GM12878 (cell line): Measurements from ENCODE around the gene LENG1. TPM values are rescaled to one million over a fixed set of nuclear protein-coding genes. Genes with fewer than 3 reads are reported as not detected.

Experiments used
- ATAC-seq: fragments of 200-7000 bp; cut with Tn5 transposase; 3 replicates; pipeline ENCODE4 v1.9.1; 2020; ENCODE audit warnings: mild to moderate bottlenecking, moderate library complexity
- BruUV-seq: library from RNA; stranded (reverse); fragments of 400-500 nt; replicated peaks from 2 replicates; lab custom pipeline; 2021; lab: Mats Ljungman, UMichigan
- CTCF ChIA-PET: fragments of 300-600 bp; sonication (Branson Sonifier 250); formaldehyde crosslinking; extraction: SDS; loops from one replicate; lab custom pipeline; 2021; ENCODE audit warnings: inconsistent platforms; lab: Yijun Ruan, JAX
- POLR2A ChIA-PET: fragments of 350-600 bp; formaldehyde crosslinking; extraction: SDS; loops from one replicate; lab custom pipeline; 2021; ENCODE audit warnings: inconsistent platforms; lab: Charles Lee
- RAD21 ChIA-PET: fragments of 300-600 bp; sonication (Branson Sonifier 250); formaldehyde crosslinking; loops from one replicate; lab custom pipeline; 2023; ENCODE audit warnings: antibody characterized with exemption; ENCODE audit not compliant: unreplicated experiment; lab: Charles Lee
- SMC1A ChIA-PET: fragments of 300-600 bp; sonication (Branson Sonifier 250); formaldehyde crosslinking; loops from one replicate; lab custom pipeline; 2023; ENCODE audit not compliant: unreplicated experiment, uncharacterized antibody; lab: Charles Lee
- DNase-seq: peaks from one replicate; pipeline ENCODE4 v3.0.0-alpha.2; 2011; ENCODE audit warnings: low read depth, low spot score
- FAIRE-seq: peaks from 3 replicates; lab custom pipeline; 2011; peaks lifted over from hg19 to GRCh38; lab: Jason Lieb, UNC
- H2AFZ ChIP-seq: 2 replicates; pipeline ENCODE4 v1.6.0; 2011; ENCODE audit warnings: low read depth, low read length, control low read depth; ENCODE audit not compliant: control insufficient read depth
- H3K27ac ChIP-seq: 2 replicates; pipeline ENCODE4 v1.5.1; 2011; ENCODE audit warnings: control low read depth; ENCODE audit not compliant: control insufficient read depth, insufficient read depth
- H3K27me3 ChIP-seq, 2 experiments: replicated peaks in 1 of 2; 2 replicates each; pipeline versions ENCODE4 v1.6.0 to v1.6.1; 2011; ENCODE audit warnings: low read length in 1 of 2; ENCODE audit not compliant: control insufficient read depth in 2 of 2, insufficient read depth in 2 of 2
- H3K36me3 ChIP-seq, 2 experiments: 2 replicates each; pipeline ENCODE4 v1.5.1; 2011; ENCODE audit warnings: low read length in 1 of 2; ENCODE audit not compliant: control insufficient read depth in 2 of 2, insufficient read depth in 2 of 2
- H3K4me1 ChIP-seq: 2 replicates; pipeline ENCODE4 v1.6.1; 2011; ENCODE audit warnings: mild to moderate bottlenecking, low read length, moderate library complexity, mixed read lengths; ENCODE audit not compliant: control insufficient read depth, insufficient read depth
- H3K4me2 ChIP-seq: 2 replicates; pipeline ENCODE4 v1.6.0; 2011; ENCODE audit warnings: control low read depth; ENCODE audit not compliant: control insufficient read depth, insufficient read depth
- H3K4me3 ChIP-seq: fragments of 200-600 bp; sonication (generic); 2 replicates; pipeline ENCODE4 v1.5.1; 2016
- H3K79me2 ChIP-seq: 2 replicates; pipeline ENCODE4 v1.6.0; 2011; ENCODE audit warnings: low read length; ENCODE audit not compliant: control insufficient read depth, insufficient read depth
- H3K9ac ChIP-seq: 2 replicates; pipeline ENCODE4 v1.8.0; 2011; ENCODE audit warnings: low read length, control low read depth, mixed read lengths; ENCODE audit not compliant: control insufficient read depth, insufficient read depth
- H3K9me3 ChIP-seq: replicated peaks from 3 replicates; pipeline ENCODE4 v1.5.1; 2011; ENCODE audit warnings: mild to moderate bottlenecking, low read length; ENCODE audit not compliant: control insufficient read depth, insufficient read depth
- H4K20me1 ChIP-seq: 2 replicates; pipeline ENCODE4 v1.6.0; 2011; ENCODE audit not compliant: control insufficient read depth, insufficient read depth
- ATF2 ChIP-seq: IDR thresholded peaks from 2 replicates; pipeline ENCODE4 v1.6.1; 2012; ENCODE audit warnings: low read length, inconsistent platforms
- BHLHE40 ChIP-seq, 2 experiments: fragments of 450-650 bp in 1 of 2; IDR thresholded peaks; 2 replicates each; pipeline ENCODE4 v1.6.1; 2011 to 2017; ENCODE audit warnings: low read depth in 2 of 2, borderline replicate concordance in 1 of 2, improper control_type of control experiment in 1 of 2, low read length in 1 of 2, mild to moderate bottlenecking in 1 of 2
- CBX3 ChIP-seq: fragments of 200-600 bp; sonication (generic); IDR thresholded peaks from 2 replicates; pipeline ENCODE4 v1.6.1; 2016; ENCODE audit warnings: low read depth, borderline replicate concordance
- CTCF ChIP-seq, 3 experiments: IDR thresholded peaks in 2 of 3; conservative IDR thresholded peaks in 1 of 3; 2 replicates each; pipeline ENCODE4 v1.5.1; 2011; ENCODE audit warnings: low read depth in 3 of 3, low read length in 3 of 3, mild to moderate bottlenecking in 3 of 3, control low read depth in 2 of 3, moderate library complexity in 2 of 3, inconsistent platforms in 1 of 3, mixed read lengths in 1 of 3; ENCODE audit not compliant: control insufficient read depth in 2 of 3, insufficient read depth in 1 of 3; ENCODE audit errors: extremely low read depth in 1 of 3
- IRF5 ChIP-seq: fragments of 450-650 bp; IDR thresholded peaks from 2 replicates; pipeline ENCODE4 v1.6.1; 2017; ENCODE audit warnings: borderline replicate concordance
- JUNB ChIP-seq: IDR thresholded peaks from 2 replicates; pipeline ENCODE4 v1.6.1; 2016; ENCODE audit warnings: antibody characterized with exemption, mild to moderate bottlenecking
- MEF2B ChIP-seq: fragments of 450-650 bp; IDR thresholded peaks from 2 replicates; pipeline ENCODE4 v1.6.1; 2018; ENCODE audit warnings: mild to moderate bottlenecking, moderate library complexity; ENCODE audit not compliant: partially characterized antibody, poor library complexity, severe bottlenecking
- NFYA ChIP-seq: IDR thresholded peaks from 2 replicates; pipeline ENCODE4 v1.6.1; 2011; ENCODE audit warnings: low read depth, mild to moderate bottlenecking, low read length, improper control_type of control experiment, borderline replicate concordance
- NR2C1 ChIP-seq: fragments of 450-650 bp; IDR thresholded peaks from 2 replicates; pipeline ENCODE4 v1.6.1; 2017; ENCODE audit warnings: antibody characterized with exemption, mild to moderate bottlenecking, moderate library complexity
- RBBP5 ChIP-seq: fragments of 200-600 bp; sonication (generic); conservative IDR thresholded peaks from 2 replicates; pipeline ENCODE4 v1.6.1; 2016
- SPI1 ChIP-seq: IDR thresholded peaks from 2 replicates; pipeline ENCODE4 v1.6.1; 2011; ENCODE audit warnings: low read depth, mild to moderate bottlenecking, low read length, moderate library complexity, borderline replicate concordance; ENCODE audit not compliant: insufficient read depth
- WGBS: methylation state at CpG from one replicate; pipeline ENCODE4 v1.1.6; 2016; ENCODE audit warnings: low lambda C conversion rate; ENCODE audit not compliant: insufficient replicate concordance, insufficient coverage; ENCODE audit errors: missing lambda C conversion rate; 5-methylcytosine and 5-hydroxymethylcytosine counted together
- in situ Hi-C: fragments of 300-500 bp; cut with MboI; formaldehyde crosslinking; loops from 9 replicates; pipeline ENCODE4 v1.14.3; 2018; ENCODE audit warnings: mixed read lengths
- intact Hi-C: fragments of 100-400 bp; cut with micrococcal nuclease; formaldehyde crosslinking; loops from one replicate; pipeline ENCODE4 v1.14.2; 2022; ENCODE audit not compliant: unreplicated experiment
- polyA plus RNA-seq, 11 experiments: library from polyadenylated mRNA; depleted of rRNA in 4 of 11; unstranded in 6 of 11; stranded (reverse) in 5 of 11; fragments of >200 nt; fragmentation: Nextera tagmentation in 4 of 11; fragmentation: Illumina TruSeq in 1 of 11; extraction: Ambion mirVana in 4 of 11; extraction: Trizol in 1 of 11; gene quantifications; 1 replicate in 1 of 11; 2 replicates in 10 of 11; pipeline versions ENCODE4 v1.2.1 to v1.2.3, GENCODE V29; 2011 to 2016; ENCODE audit warnings: inconsistent platforms in 2 of 11, missing spikeins in 2 of 11, low read depth in 1 of 11
- total RNA-seq, 4 experiments: library from RNA; depleted of rRNA in 3 of 4; stranded (reverse); fragments of >200 nt in 3 of 4; fragmentation: Illumina TruSeq in 1 of 4; extraction: Trizol in 1 of 4; gene quantifications; 2 replicates each; pipeline versions ENCODE4 v1.2.1 to v1.2.3, GENCODE V29; 2013 to 2021
- TF ChIP-seq, protein P1 (sequence below): IDR thresholded peaks from 2 replicates; pipeline ENCODE4 v1.6.1; 2012; ENCODE audit warnings: low read depth, low read length, improper control_type of control experiment
- TF ChIP-seq, protein P2 (sequence below): fragments of 450-650 bp; IDR thresholded peaks from 2 replicates; pipeline ENCODE4 v1.6.1; 2016; ENCODE audit warnings: mild to moderate bottlenecking, moderate library complexity, borderline replicate concordance

LENG1 gene
- total and polyA plus RNA-seq, 10 of the 15 experiments (the other 5 are each of a cell fraction or from before 2014, with no cell fraction given): 0.21 to 10.8 (median 5.8) TPM

- H3K4me1 ChIP-seq: peaks cover 11% of the 10 kb centered on the region
- peaks cover 36% of the 10 kb centered on the region in 2 experiments; a peak in 3 of 4 replicates for H3K36me3 ChIP-seq
- H3K4me2 ChIP-seq: no peak overlapping the region
- BruUV-seq: TSS peak; percentile 33
- no peak overlapping the region for H3K27ac ChIP-seq
- ATAC-seq (no peak), DNase-seq (no peak), FAIRE-seq (no peak)
- no peak overlapping the region for H3K9ac ChIP-seq
- intact Hi-C loops: no loop called here
- H3K27me3 ChIP-seq: no peaks in the 10 kb centered on the region
- H3K4me3 ChIP-seq: no peak overlapping the region
- no peak for TF ChIP-seq CBX3
- TF ChIP-seq JUNB: no peak
- TF ChIP-seq, protein P1, sequence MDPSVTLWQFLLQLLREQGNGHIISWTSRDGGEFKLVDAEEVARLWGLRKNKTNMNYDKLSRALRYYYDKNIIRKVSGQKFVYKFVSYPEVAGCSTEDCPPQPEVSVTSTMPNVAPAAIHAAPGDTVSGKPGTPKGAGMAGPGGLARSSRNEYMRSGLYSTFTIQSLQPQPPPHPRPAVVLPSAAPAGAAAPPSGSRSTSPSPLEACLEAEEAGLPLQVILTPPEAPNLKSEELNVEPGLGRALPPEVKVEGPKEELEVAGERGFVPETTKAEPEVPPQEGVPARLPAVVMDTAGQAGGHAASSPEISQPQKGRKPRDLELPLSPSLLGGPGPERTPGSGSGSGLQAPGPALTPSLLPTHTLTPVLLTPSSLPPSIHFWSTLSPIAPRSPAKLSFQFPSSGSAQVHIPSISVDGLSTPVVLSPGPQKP: no peak
- no peak for TF ChIP-seq RBBP5
- TF ChIP-seq ATF2: no peak
- TF ChIP-seq IRF5: no peak
- TF ChIP-seq, protein P2, sequence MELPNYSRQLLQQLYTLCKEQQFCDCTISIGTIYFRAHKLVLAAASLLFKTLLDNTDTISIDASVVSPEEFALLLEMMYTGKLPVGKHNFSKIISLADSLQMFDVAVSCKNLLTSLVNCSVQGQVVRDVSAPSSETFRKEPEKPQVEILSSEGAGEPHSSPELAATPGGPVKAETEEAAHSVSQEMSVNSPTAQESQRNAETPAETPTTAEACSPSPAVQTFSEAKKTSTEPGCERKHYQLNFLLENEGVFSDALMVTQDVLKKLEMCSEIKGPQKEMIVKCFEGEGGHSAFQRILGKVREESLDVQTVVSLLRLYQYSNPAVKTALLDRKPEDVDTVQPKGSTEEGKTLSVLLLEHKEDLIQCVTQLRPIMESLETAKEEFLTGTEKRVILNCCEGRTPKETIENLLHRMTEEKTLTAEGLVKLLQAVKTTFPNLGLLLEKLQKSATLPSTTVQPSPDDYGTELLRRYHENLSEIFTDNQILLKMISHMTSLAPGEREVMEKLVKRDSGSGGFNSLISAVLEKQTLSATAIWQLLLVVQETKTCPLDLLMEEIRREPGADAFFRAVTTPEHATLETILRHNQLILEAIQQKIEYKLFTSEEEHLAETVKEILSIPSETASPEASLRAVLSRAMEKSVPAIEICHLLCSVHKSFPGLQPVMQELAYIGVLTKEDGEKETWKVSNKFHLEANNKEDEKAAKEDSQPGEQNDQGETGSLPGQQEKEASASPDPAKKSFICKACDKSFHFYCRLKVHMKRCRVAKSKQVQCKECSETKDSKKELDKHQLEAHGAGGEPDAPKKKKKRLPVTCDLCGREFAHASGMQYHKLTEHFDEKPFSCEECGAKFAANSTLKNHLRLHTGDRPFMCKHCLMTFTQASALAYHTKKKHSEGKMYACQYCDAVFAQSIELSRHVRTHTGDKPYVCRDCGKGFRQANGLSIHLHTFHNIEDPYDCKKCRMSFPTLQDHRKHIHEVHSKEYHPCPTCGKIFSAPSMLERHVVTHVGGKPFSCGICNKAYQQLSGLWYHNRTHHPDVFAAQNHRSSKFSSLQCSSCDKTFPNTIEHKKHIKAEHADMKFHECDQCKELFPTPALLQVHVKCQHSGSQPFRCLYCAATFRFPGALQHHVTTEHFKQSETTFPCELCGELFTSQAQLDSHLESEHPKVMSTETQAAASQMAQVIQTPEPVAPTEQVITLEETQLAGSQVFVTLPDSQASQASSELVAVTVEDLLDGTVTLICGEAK: no peak
- no peak for TF ChIP-seq BHLHE40 (IDR thresholded peaks at IDR 0.05; ENCODE audit: borderline replicate concordance in 1 of 2, low read depth in 2 of 2, low read length in 1 of 2)
- TF ChIP-seq CTCF (IDR thresholded peaks at IDR 0.05 in 2 of 3, conservative IDR thresholded peaks at IDR 0.05 in 1 of 3; ENCODE audit: control insufficient read depth in 2 of 3, extremely low read depth in 1 of 3, insufficient read depth in 1 of 3, low read depth in 3 of 3, low read length in 3 of 3): no peak
- no peak for TF ChIP-seq SPI1
- TF ChIP-seq MEF2B: no peak
- TF ChIP-seq NR2C1: no peak
- TF ChIP-seq NFYA: no peak
- POLR2A ChIA-PET: no interaction called here
- SMC1A ChIA-PET: no interaction called here
- in situ Hi-C loops: loop anchor here (25.0 kb wide), 1 partner anchor 1520 kb away; the partner anchor contains the start of gene U2AF2
- H4K20me1 ChIP-seq: peaks cover 12% of the 10 kb centered on the region
- peaks cover 40% of the 10 kb centered on the region for H3K79me2 ChIP-seq
- CTCF ChIA-PET: no interaction called here
- no peak overlapping the region for H2AFZ ChIP-seq
- RAD21 ChIA-PET: no interaction called here
- WGBS: 88% methylated on average over 7 of the region's 7 CpGs
- no peaks in the 10 kb centered on the region for H3K9me3 ChIP-seq
These were observed 17.2 kb downstream of the LENG1 start for GRCh38 chr19:54142166-54142780.
